Cortex of kidney (tissue), 1 donor: ENCODE measurements around the gene ECM2.
"Not testable (repeated sequence)": the region's sequence is repeated elsewhere in the genome, so short reads cannot be mapped to it uniquely, and the experiment has no call there.

ENCODE experiments used
- DNase-seq: peaks from one replicate; lab custom pipeline; 2025; lab: John Stamatoyannopoulos, UW

Gene ECM2

DNA sequence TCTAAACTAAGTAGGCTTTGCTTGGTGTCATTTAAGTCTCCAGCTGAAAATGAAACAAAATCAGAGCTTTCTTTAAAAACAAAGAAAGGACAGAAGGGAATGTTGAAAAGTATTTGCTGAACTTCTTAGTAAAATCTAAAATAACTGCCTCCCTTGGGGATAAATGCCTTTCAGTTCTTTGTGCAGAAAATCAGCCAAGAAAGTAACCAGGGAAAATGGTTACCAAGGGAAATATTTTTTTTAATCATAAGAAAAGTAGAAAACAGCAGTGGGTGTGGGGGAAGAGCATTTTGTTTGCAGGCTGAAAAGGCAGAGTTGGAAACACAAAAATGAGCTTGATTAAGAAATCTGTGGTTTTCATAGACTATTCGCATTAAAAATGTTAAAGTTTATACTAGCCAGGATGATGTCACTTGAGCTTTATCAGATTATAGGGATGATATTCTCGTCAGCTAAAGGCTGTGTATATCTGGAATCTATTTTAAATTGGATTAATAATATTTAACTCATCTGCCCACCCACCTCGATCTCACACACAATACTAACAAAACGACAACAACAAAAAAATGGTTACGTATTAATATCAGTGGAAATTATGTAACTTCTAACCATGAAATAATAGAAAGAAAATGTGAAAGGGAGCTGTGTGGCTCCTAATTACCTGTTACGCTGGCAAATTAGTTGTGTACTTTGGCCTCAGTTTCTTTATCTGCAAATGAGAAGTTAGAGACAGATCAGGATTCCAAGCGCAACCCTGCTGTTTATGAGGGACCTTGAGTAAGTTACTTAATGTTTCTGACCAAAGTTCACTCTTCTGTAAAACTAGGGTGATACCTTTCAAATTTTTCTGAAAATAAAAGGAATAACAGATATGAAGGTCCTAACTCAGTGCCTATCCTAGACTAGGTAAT, at the start of gene ECM2:
Gene ECM2, minus strand, starts transcription at position 51 of the 911 bp plus-strand sequence. CDS start 13,124 bp downstream, outside the sequence.
- DNase-seq = no peak

DNA sequence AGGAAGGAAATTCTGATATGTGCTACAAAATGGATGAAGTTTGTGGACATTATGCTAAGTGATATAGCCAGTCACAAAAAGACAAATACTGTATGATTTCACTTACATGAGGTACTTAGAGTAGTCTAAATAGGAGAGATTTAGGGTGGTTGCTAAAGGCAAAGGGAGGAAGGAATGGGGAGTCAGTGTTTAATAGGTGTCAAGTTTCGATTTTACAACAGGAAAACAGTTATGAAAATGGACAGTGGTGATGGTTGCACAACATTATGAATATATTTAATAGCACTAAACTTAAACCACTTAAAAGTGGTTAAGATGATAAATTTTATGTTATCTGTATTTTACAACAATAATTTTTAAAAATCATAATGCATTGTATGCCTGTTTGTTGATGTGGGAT, 40.4 kb upstream of the ECM2 start:
- DNase-seq = no peak

DNA sequence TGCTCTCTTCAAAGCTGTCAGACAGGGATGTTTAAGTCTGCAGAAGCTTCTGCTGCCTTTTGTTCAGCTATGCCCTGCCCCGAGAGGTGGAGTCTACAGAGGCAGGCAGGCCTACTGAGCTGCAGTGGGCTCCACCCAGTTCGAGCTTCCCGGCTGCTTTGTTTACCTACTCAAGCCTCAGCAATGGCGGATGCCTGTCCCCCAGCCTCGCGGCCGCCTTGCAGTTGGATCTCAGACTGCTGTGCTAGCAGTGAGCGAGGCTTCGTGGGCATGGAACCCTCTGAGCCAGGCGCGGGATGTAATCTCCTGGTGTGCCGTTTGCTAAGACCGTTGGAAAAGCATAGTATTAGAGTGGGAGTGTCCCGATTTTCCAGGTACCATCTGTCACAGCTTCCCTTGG, 37.8 kb upstream of the ECM2 start:
- not testable (repeated sequence) for DNase-seq

DNA sequence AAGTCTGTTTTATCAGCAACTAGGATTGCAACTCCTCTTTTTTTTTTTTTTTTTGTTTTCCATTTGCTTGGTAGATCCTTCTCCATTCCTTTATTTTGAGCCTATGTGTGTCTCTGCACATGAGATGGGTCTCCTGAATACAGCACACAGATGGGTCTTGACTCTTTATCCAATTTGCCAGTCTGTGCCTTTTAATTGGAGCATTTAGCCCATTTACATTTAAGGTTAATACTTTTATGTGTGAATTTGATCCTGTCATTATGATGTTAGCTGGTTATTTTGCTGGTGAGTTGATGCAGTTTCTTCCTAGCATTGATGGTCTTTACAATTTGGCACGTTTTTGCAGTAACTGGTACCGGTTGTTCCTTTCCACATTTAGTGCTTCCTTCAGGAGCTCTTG, 36.1 kb upstream of the ECM2 start:
- DNase-seq = not testable (repeated sequence)

- no peak for DNase-seq
Measured at GRCh38 chr9:92564982-92565381, 29.2 kb upstream of the ECM2 start.

DNA sequence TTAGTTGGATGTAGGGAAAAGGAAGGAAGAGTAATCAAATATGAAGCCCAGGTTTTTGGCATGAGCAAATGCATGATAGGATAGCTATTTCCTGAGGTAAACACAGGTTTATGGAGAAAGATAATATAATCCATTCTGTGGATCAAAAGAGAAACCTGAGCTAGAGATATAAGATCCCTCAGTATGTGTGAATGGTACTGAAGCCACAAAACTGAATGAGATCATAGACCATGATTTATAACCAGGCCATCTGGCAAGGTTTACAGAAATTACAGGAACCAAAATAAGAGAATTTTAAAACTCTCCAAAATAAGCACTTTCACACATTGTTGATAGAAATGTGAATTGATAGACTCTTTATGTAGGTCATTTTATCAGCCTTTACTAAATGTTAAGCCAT, 28.7 kb upstream of the ECM2 start:
- DNase-seq = no peak

GRCh38 chr9:92563116-92564100, 27.6 kb upstream of the ECM2 start:
- DNase-seq = no peak

- DNase-seq = no peak
Measured at GRCh38 chr9:92562461-92562967, 26.7 kb upstream of the ECM2 start.

DNA sequence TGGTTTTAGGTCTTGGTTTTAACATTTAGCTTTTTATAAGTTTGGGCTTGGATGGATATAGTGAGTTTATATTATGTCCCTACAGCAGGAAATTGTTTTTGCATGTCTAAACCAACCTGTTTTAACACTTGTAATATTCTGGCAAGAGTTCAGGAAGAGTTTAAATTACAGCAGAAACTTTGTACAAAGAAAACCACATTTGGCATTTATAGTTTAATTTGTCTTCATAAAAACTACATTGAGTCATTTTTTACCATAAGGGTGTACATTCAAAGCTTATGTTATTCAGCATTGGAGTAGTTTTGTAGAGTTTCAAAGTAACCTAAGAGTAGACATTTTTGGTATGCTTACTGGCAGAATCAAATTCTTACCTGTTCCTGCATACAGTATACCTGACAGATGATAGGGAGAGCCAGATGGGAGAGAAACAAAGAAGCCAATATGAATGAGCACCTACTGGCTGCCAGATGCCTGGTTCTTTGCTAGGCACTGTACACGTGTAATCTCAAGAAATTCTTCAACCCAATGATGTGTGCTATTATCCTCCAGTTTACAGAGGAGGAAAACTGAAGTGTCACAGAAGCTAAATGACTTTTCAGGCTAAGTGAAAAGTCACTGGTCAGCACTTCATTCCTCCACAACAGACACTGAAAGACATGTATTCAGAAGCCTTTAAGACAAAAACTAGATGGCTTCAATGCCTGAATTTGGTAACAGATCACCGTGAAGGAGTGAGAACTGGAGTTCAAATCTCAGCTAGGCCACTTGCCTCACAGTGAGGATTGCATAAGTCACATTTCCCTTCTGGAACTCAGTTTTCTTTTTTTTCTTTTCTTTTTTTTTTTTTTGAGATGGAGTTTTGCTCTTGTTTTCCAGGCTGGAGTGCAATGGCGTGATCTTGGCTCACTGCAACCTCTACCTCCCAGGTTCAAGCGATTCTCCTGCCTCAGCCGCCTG, 25.9 kb upstream of the ECM2 start:
- DNase-seq = no peak

DNA sequence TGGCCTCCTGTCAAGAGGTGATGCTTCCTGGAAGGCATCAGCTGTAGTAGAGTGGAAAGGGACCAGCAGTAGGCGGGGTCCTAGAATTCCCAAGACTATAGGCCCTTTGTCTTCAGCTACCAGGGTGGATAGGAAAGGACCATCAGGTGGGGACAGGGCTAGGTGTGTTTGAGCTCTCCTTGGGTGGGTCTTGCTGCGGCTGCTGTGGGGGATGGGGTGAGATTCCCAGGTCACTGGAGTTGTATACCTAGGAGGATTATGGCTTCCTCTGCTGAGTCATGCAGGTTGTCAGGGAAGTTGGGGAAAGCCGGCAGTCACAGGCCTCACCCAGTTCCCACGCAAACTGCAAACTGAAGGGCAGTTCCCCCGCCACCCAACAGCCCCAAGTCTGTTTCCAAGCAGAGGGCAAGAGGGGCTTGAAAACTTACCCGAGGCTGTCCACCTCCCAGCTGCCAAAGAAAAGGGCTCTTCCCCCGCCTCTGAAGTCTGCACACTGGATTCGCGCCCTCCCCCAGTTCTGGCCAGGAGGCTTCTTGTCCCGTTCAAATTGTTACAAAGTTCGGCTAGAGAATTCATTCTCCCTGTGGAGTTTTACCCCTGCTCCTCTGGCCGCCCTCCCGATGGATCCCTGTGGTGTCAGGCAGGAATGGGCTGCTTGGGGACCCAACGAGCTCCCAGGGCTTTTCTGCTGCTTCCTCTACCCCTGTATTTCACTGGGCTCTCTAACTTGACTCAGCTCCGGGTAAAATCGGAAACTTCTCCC, 23.0 kb upstream of the ECM2 start:
- no peak for DNase-seq

GRCh38 chr9:92550765-92551164, 15.0 kb upstream of the ECM2 start:
- DNase-seq = no peak

DNA sequence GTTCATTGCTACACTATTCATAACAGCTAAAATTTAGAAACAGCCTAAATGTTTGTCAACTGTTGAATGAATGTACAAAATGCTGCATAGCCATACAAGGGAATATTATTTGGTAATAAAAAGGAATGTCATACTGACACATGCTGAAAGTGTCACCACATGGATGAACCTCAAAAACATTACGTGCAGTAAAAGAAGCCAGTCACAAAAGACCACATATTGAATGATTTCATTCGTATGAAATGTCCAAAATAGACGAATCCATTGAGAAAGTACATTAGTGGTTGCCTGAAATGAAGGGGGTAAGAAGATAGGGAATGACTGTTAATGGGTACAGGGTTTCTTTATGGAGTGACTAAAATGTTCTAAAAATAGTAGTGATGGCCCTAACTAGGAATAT, 11.6 kb upstream of the ECM2 start:
- DNase-seq = no peak

- no peak for DNase-seq
Measured at GRCh38 chr9:92545002-92545510, 9.3 kb upstream of the ECM2 start.

GRCh38 chr9:92543972-92544371, 8.2 kb upstream of the ECM2 start:
- DNase-seq = no peak

DNA sequence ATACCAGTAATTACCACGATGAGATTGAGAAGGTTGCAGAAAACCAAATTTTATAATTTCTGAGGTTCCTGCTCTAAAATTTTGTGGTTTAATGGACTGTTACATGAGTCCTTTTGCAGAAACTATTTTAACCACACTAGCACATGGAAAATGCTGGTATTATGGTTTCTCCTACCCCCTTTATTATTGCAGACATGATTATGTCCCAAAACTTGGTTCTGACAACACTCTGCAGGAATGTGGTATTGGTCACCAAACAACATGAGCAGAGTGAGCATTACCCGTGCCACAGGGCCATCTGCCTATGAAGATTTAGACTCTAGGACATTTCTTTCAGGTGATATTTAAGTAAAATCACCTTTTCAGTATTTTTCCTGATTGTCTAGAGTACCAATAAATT, 2.8 kb upstream of the ECM2 start:
- DNase-seq = no peak

- DNase-seq = no peak
Measured at GRCh38 chr9:92534674-92535073, 1.1 kb downstream of the ECM2 start.

- no peak for DNase-seq
Measured at GRCh38 chr9:92534204-92534603, 1.6 kb downstream of the ECM2 start.

DNA sequence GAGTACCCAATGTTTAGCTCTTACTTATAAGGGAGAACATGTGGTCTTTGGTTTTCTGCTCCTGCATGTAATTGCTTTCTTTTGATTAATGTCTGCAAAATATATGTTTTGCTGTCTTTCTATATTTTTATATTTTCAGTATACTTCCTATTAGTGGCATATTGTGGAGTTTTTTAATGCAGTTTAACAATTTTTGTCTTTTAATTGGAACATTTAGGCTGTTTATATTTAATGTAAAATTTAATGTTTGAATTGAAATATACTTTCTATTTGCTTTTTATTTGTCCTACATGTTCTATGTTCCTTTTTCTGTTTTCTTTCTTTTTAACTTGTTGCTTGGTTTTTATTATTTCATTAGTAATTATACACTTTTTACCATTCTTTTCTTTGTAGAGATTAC, 4.9 kb downstream of the ECM2 start:
- DNase-seq = no peak

GRCh38 chr9:92529124-92529523, 6.7 kb downstream of the ECM2 start:
- DNase-seq = no peak

DNA sequence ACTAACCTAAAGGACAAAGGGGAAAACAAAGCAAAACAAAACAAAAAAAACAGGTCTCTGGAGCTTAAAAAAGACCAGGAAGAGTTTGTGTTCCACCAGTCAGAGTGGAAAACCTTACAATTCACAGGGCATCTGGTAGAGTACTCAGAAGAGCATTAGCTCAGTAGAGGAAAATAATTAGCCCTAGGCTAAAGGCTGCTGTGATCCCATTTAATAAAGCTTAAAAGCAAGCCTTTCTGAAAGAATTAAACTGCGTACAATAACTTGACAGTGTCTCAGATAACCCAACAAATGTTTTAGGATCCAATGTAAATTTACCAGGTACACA, 7.3 kb downstream of the ECM2 start:
- no peak for DNase-seq
